Smooth muscle cell (in vitro differentiated cells): ENCODE measurements around the gene CLCNKB. TPM values are rescaled to one million over a fixed set of nuclear protein-coding genes. Genes with fewer than 3 reads are reported as not detected.
"Not testable (repeated sequence)": the region's sequence is repeated elsewhere in the genome, so short reads cannot be mapped to it uniquely, and the experiment has no call there.

Experiments used
- DNase-seq: peaks from one replicate; lab custom pipeline; 2025; ENCODE audit not compliant: unreplicated experiment; lab: John Stamatoyannopoulos, UW
- H2AFZ ChIP-seq: fragments of 200-600 bp; sonication (generic); 2 replicates; pipeline ENCODE4 v1.6.0; 2016; ENCODE audit warnings: antibody characterized with exemption, low read depth, mild to moderate bottlenecking
- H3F3A ChIP-seq: fragments of 200-600 bp; sonication (generic); 2 replicates; pipeline ENCODE4 v1.6.0; 2017; ENCODE audit warnings: antibody characterized with exemption, low read depth
- H3K27ac ChIP-seq: fragments of 200-600 bp; sonication (generic); 2 replicates; pipeline ENCODE4 v1.5.1; 2016; ENCODE audit warnings: low read depth, mild to moderate bottlenecking
- H3K27me3 ChIP-seq: fragments of 200-600 bp; sonication (generic); 2 replicates; pipeline ENCODE4 v1.6.1; 2016; ENCODE audit warnings: low read depth, mild to moderate bottlenecking
- H3K36me3 ChIP-seq: fragments of 200-600 bp; sonication (generic); 2 replicates; pipeline ENCODE4 v1.5.1; 2016; ENCODE audit warnings: low read depth
- H3K4me1 ChIP-seq: fragments of 200-600 bp; sonication (generic); 2 replicates; pipeline ENCODE4 v1.5.1; 2016; ENCODE audit warnings: low read depth
- H3K4me2 ChIP-seq: fragments of 200-600 bp; sonication (generic); 2 replicates; pipeline ENCODE4 v1.6.0; 2016; ENCODE audit warnings: mild to moderate bottlenecking
- H3K4me3 ChIP-seq: fragments of 200-600 bp; sonication (generic); 2 replicates; pipeline ENCODE4 v1.5.1; 2016; ENCODE audit warnings: mild to moderate bottlenecking
- H3K79me2 ChIP-seq: fragments of 200-600 bp; sonication (generic); 2 replicates; pipeline ENCODE4 v1.6.0; 2016; ENCODE audit warnings: low read depth, mild to moderate bottlenecking
- H3K9ac ChIP-seq: fragments of 200-600 bp; sonication (generic); 2 replicates; pipeline ENCODE4 v1.6.0; 2016; ENCODE audit warnings: low read depth
- H3K9me3 ChIP-seq: fragments of 200-600 bp; sonication (generic); replicated peaks from 2 replicates; pipeline ENCODE4 v1.5.1; 2016; ENCODE audit warnings: low read depth
- H4K20me1 ChIP-seq: fragments of 200-600 bp; sonication (generic); 2 replicates; pipeline ENCODE4 v1.6.0; 2016; ENCODE audit warnings: low read depth
- CTCF ChIP-seq: fragments of 200-600 bp; sonication (generic); IDR thresholded peaks from 2 replicates; pipeline ENCODE4 v1.5.1; 2017; ENCODE audit warnings: borderline replicate concordance, mild to moderate bottlenecking, antibody characterized with exemption; ENCODE audit not compliant: insufficient read depth, poor library complexity, severe bottlenecking
- WGBS: methylation state at CpG from one replicate; pipeline ENCODE4 v1.1.7; 2016; ENCODE audit warnings: low lambda C conversion rate; 5-methylcytosine and 5-hydroxymethylcytosine counted together
- polyA plus RNA-seq: library from polyadenylated mRNA; unstranded; fragments of >200 nt; fragmentation: Nextera tagmentation; extraction: Ambion mirVana; gene quantifications from 2 replicates; pipeline ENCODE4 v1.2.1, GENCODE V29; 2016
- total RNA-seq: library from RNA; depleted of rRNA; stranded (reverse); fragments of >200 nt; gene quantifications from 2 replicates; pipeline ENCODE4 v1.2.3, GENCODE V29; 2014

CLCNKB gene
- total and polyA plus RNA-seq, 2 experiments from 2014 or later, result 0.76 to 0.86 TPM

GRCh38 chr1:16031551-16031950 is 12.0 kb upstream of the CLCNKB start:
- no peaks in the 10 kb centered on the region for H3K36me3 ChIP-seq
- no peaks in the 10 kb centered on the region for H4K20me1 ChIP-seq
- H3F3A ChIP-seq, result no peaks in the 10 kb centered on the region
- H3K9ac ChIP-seq, result no peak overlapping the region
- no peak for TF ChIP-seq CTCF
- H3K9me3 ChIP-seq, result no peaks in the 10 kb centered on the region
- H2AFZ ChIP-seq, result no peak overlapping the region
- H3K27ac ChIP-seq, result no peak overlapping the region
- WGBS, result 95% methylated on average over 8 of the region's 8 CpGs
- no peaks in the 10 kb centered on the region for H3K27me3 ChIP-seq
- H3K4me2 ChIP-seq, result no peak overlapping the region
- DNase-seq, result no peak
- H3K4me3 ChIP-seq, result no peak overlapping the region
- peaks cover 7% of the 10 kb centered on the region for H3K4me1 ChIP-seq
- no peaks in the 10 kb centered on the region for H3K79me2 ChIP-seq

- 73% methylated on average over 15 of the region's 18 CpGs for WGBS
- peak; percentile 82 for TF ChIP-seq CTCF
Measured at GRCh38 chr1:16032388-16033102, 11.0 kb upstream of the CLCNKB start.

GRCh38 chr1:16033103-16033632 is 10.4 kb upstream of the CLCNKB start:
- not testable (repeated sequence) for H4K20me1 ChIP-seq, DNase-seq, H2AFZ ChIP-seq, H3K4me3 ChIP-seq, H3K9ac ChIP-seq, H3K27ac ChIP-seq, H3K79me2 ChIP-seq, H3K36me3 ChIP-seq, H3K27me3 ChIP-seq, H3K4me1 ChIP-seq, H3F3A ChIP-seq, H3K4me2 ChIP-seq, H3K9me3 ChIP-seq
- WGBS, result 54% methylated on average over 7 of the region's 7 CpGs

More at GRCh38 chr1:16032388-16033102, 11.0 kb upstream of the CLCNKB start:
- Histone ChIP-seq H3K9me3 (no peaks in the 10 kb centered on the region), H3K36me3 (no peaks in the 10 kb centered on the region), H3K27me3 (no peaks in the 10 kb centered on the region), H3K4me1 (no peaks in the 10 kb centered on the region), H3K9ac (no peak overlapping the region), H3K4me2 (no peak overlapping the region), H4K20me1 (no peaks in the 10 kb centered on the region), H3K79me2 (no peaks in the 10 kb centered on the region), H2AFZ (no peak overlapping the region), H3K27ac (no peak overlapping the region), H3K4me3 (no peak overlapping the region), H3F3A (no peaks in the 10 kb centered on the region)
- peak; percentile 61 for DNase-seq

- H3K4me3 ChIP-seq, H3K4me1 ChIP-seq, DNase-seq, H3K79me2 ChIP-seq, H3K27me3 ChIP-seq, H3F3A ChIP-seq, H3K9ac ChIP-seq, H3K36me3 ChIP-seq, H3K4me2 ChIP-seq, H3K9me3 ChIP-seq, H3K27ac ChIP-seq, H4K20me1 ChIP-seq, H2AFZ ChIP-seq: not testable (repeated sequence)
- WGBS, result 96% methylated on average over 10 of the region's 11 CpGs
Measured at GRCh38 chr1:16036461-16036860, 7.1 kb upstream of the CLCNKB start.

- DNase-seq, result no peak
- no peak overlapping the region for H3K4me3 ChIP-seq
- H3K4me1 ChIP-seq, result no peaks in the 10 kb centered on the region
- H3K9me3 ChIP-seq, result no peaks in the 10 kb centered on the region
- no peak overlapping the region for H2AFZ ChIP-seq
- no peaks in the 10 kb centered on the region for H3K79me2 ChIP-seq
- no peak overlapping the region for H3K27ac ChIP-seq
- no peaks in the 10 kb centered on the region for H3K27me3 ChIP-seq
- H3K4me2 ChIP-seq, result no peak overlapping the region
- H3K9ac ChIP-seq, result no peak overlapping the region
- H3F3A ChIP-seq, result no peaks in the 10 kb centered on the region
- 64% methylated on average over 4 of the region's 4 CpGs for WGBS
- H3K36me3 ChIP-seq, result no peaks in the 10 kb centered on the region
- no peak for TF ChIP-seq CTCF
- no peaks in the 10 kb centered on the region for H4K20me1 ChIP-seq
Measured at GRCh38 chr1:16038620-16038912, 5.0 kb upstream of the CLCNKB start.

GRCh38 chr1:16039871-16040270 is 3.7 kb upstream of the CLCNKB start:
- not testable (repeated sequence) for H3K9me3 ChIP-seq, H3K4me1 ChIP-seq, H3K9ac ChIP-seq, H3K4me3 ChIP-seq, H3K4me2 ChIP-seq, H3K27ac ChIP-seq, H3F3A ChIP-seq, H4K20me1 ChIP-seq, H3K79me2 ChIP-seq, H2AFZ ChIP-seq, DNase-seq, H3K36me3 ChIP-seq, H3K27me3 ChIP-seq
- 86% methylated on average over 7 of the region's 8 CpGs for WGBS
